ENCODE data around the gene SCFD2.

DNA sequence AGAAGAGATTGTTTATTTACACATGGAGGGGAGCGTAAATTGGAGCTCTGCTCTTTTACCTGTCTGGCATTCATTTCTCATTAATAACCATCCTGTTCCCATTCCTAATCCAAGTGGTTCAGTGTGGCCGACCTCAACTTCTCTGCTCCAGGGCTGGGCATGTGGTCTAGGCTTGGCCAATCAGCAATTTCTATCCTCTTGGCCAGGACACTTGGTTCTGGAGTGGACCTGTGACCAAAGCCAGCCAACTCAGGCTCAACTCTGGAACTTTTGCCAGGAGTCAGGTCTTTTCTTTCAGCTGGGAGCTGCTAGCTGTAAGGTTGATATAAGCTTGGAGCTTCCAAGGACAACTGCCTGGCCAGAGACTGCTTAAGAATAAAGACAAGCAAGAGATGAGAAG, 519.4 kb downstream of the SCFD2 start:
- TF ChIP-seq ZNF274 (IDR thresholded peaks at IDR 0.05; ENCODE audit: low read depth, low read length) (no peak), YY1 (IDR thresholded peaks at IDR 0.05; ENCODE audit: insufficient read depth, insufficient read length) (no peak), SUZ12 (IDR thresholded peaks at IDR 0.05; ENCODE audit: extremely low read depth, insufficient read depth, insufficient read length) (no peak)
